Measurements from ENCODE around the gene HIP1R. TPM values are rescaled to one million over a fixed set of nuclear protein-coding genes. Genes with fewer than 3 reads are reported as not detected.
A peak's percentile ranks its signal among the peaks of the same experiment; 100 is the strongest.

The HIP1R gene
- total and polyA plus RNA-seq, 2 of the 13 experiments (the other 11 are each of a cell fraction or from before 2014, with no cell fraction given): 18.4 to 25.5 TPM

- ChIA-PET CTCF (ENCODE audit: low intra/inter-chr PET ratio, low total read pairs) (no interaction called here), POLR2A (interaction anchor here (1.1 to 2.9 kb wide), 3 partner anchors 7 to 337 kb away, joined by 3 to 13 read pairs (median 11); partner anchors contain the start of genes MPHOSPH9 and MTRFR)
- no TSS peak for BruUV-seq (replicated peaks)
- Histone ChIP-seq H3K79me2 (ENCODE audit: insufficient read depth, low read length) (peaks cover 45% of the 10 kb centered on the region), H4K20me1 (ENCODE audit: insufficient read depth, low read length) (peaks cover 3% of the 10 kb centered on the region; the same call in 1 of the 2 replicates), H3K9me3 (ENCODE audit: low read length) (no peaks in the 10 kb centered on the region), H3K4me2 (ENCODE audit: low read depth, low read length) (peak within 1 kb of the TSS; percentile 62), H3K27ac (ENCODE audit: extremely low read length, insufficient read depth, low read length) (peak within 1 kb of the TSS; percentile 69), H3K9ac (ENCODE audit: insufficient read depth, low read depth, low read length) (peak within 1 kb of the TSS; percentile 89), H3K36me3 (replicated peaks in 1 of 2; ENCODE audit: control insufficient read depth in 1 of 2, insufficient read depth in 2 of 2, low read length in 2 of 2) (no peaks in the 10 kb centered on the region; a peak in 1 of 5 replicates), H3K27me3 (ENCODE audit: control insufficient read depth in 1 of 2, insufficient read depth in 2 of 2, low read length in 2 of 2) (no peaks in the 10 kb centered on the region; a peak in 1 of 5 replicates), H3K4me3 (replicated peaks in 1 of 3; ENCODE audit: insufficient read depth in 1 of 3, low read depth in 2 of 3, low read length in 3 of 3) (peak within 1 kb of the TSS; percentile 58 to 79 (median 76)), H3K4me1 (ENCODE audit: insufficient read depth, low read length) (peaks cover 71% of the 10 kb centered on the region), H2AFZ (ENCODE audit: low read length) (no peak within 1 kb of the TSS)
- 79% methylated on average over 81 of the region's 81 CpGs for WGBS (ENCODE audit: low lambda C conversion rate)
- DNase-seq (ENCODE audit: low spot score) (peak; percentile 33), ATAC-seq (peak; percentile 14), FAIRE-seq (no peak)
- in situ Hi-C loops (cut with HindIII; ENCODE audit: extremely low pct_ligation_motif_present, low pct_unique_long_range_greater_than_20kb): no loop called here
- intact Hi-C loops (cut with micrococcal nuclease; ENCODE audit: unreplicated experiment): no loop called here
- no peak for TF ChIP-seq ISL2 (CRISPR knock-in tag; IDR thresholded peaks at IDR 0.05)
- TF ChIP-seq HOXA3 (CRISPR knock-in tag; IDR thresholded peaks at IDR 0.05): peak; percentile 100
- TF ChIP-seq RFXANK (CRISPR knock-in tag; IDR thresholded peaks at IDR 0.05): no peak
- no peak for TF ChIP-seq ZNF230 (CRISPR knock-in tag; IDR thresholded peaks at IDR 0.05)
- no peak for TF ChIP-seq SUZ12 (IDR thresholded peaks at IDR 0.05; ENCODE audit: low read depth, low read length)
- TF ChIP-seq ZNF24 (IDR thresholded peaks at IDR 0.05): no peak; the same call in 1 of the 2 replicates
- TF ChIP-seq AHR (CRISPR knock-in tag; IDR thresholded peaks at IDR 0.05): peak; percentile 42; the same call in 1 of the 2 replicates
- no peak for TF ChIP-seq NAIF1 (CRISPR knock-in tag; IDR thresholded peaks at IDR 0.05; ENCODE audit: borderline replicate concordance)
- TF ChIP-seq NFRKB (IDR thresholded peaks at IDR 0.05): no peak
- no peak for TF ChIP-seq RORA (CRISPR knock-in tag; IDR thresholded peaks at IDR 0.05)
- TF ChIP-seq HNRNPLL (IDR thresholded peaks at IDR 0.05; ENCODE audit: low read depth, low read length, poor library complexity, severe bottlenecking): no peak
- peak; percentile 57; the same call in 1 of the 2 replicates for TF ChIP-seq CCDC6 (CRISPR knock-in tag; IDR thresholded peaks at IDR 0.05)
- TF ChIP-seq CBX2 (IDR thresholded peaks at IDR 0.05; ENCODE audit: low read depth, low read length): no peak
- no peak for TF ChIP-seq CBX2 (CRISPR knock-in tag; IDR thresholded peaks at IDR 0.05; ENCODE audit: low read depth)
- TF ChIP-seq SMYD3 (CRISPR knock-in tag; IDR thresholded peaks at IDR 0.05): no peak
- no peak for TF ChIP-seq ZNF619 (CRISPR knock-in tag; IDR thresholded peaks at IDR 0.05)
- peak; percentile 21; the same call in 1 of the 2 replicates for TF ChIP-seq TFDP1 (CRISPR knock-in tag; IDR thresholded peaks at IDR 0.05; ENCODE audit: borderline replicate concordance)
- TF ChIP-seq, protein P1, sequence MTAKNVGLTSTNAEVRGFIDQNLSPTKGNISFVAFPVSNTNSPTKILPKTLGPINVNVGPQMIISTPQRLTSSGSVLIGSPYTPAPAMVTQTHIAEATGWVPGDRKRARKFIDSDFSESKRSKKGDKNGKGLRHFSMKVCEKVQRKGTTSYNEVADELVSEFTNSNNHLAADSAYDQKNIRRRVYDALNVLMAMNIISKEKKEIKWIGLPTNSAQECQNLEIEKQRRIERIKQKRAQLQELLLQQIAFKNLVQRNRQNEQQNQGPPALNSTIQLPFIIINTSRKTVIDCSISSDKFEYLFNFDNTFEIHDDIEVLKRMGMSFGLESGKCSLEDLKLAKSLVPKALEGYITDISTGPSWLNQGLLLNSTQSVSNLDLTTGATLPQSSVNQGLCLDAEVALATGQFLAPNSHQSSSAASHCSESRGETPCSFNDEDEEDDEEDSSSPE (CRISPR knock-in tag; IDR thresholded peaks at IDR 0.05): peak; percentile 29; the same call in 1 of the 2 replicates
- peak; percentile 40; the same call in 1 of the 2 replicates for TF ChIP-seq MYC (CRISPR knock-in tag; IDR thresholded peaks at IDR 0.05; ENCODE audit: borderline replicate concordance)
- peak; percentile 90 for TF ChIP-seq PATZ1 (CRISPR knock-in tag; IDR thresholded peaks at IDR 0.05)
- TF ChIP-seq ZNF766 (CRISPR knock-in tag; IDR thresholded peaks at IDR 0.05; ENCODE audit: borderline replicate concordance): 0 out of 2 replicates have a peak, but pooled peaks have one; percentile 34
These were observed 60.7 kb downstream of the HIP1R start, which contains the start of gene VPS37B for GRCh38 chr12:122895704-122896636. Gene VPS37B (minus strand): TSS chr12:122896124. CDS start chr12:122896062, 62 bp downstream.

Data from HepG2 (cell line).